Esophagus squamous epithelium (tissue), 5 donors: Measurements from ENCODE around the gene HNRNPK. TPM values are rescaled to one million over a fixed set of nuclear protein-coding genes. Genes with fewer than 3 reads are reported as not detected.

Experiments used
- DNase-seq: peaks from one replicate; lab custom pipeline; 2025; lab: John Stamatoyannopoulos, UW
- H3K27ac ChIP-seq, 4 donors: fragments of 200-600 bp; sonication (generic); one replicate each; pipeline ENCODE4 v1.5.1; 2016 to 2019; ENCODE audit warnings: mild to moderate bottlenecking in 1 of 4
- H3K27me3 ChIP-seq, 4 donors: fragments of 200-600 bp; sonication (generic); 1 replicate in 3 of 4; 2 replicates in 1 of 4; pipeline versions ENCODE4 v1.5.1 to v1.6.0; 2017 to 2021; ENCODE audit warnings: antibody characterized with exemption in 1 of 4
- H3K36me3 ChIP-seq, 3 donors: fragments of 200-600 bp; sonication (generic); one replicate each; pipeline ENCODE4 v1.5.1; 2016 to 2019
- H3K4me1 ChIP-seq, 3 donors: fragments of 200-600 bp; sonication (generic); one replicate each; pipeline ENCODE4 v1.5.1; 2017 to 2019
- H3K4me3 ChIP-seq, 4 donors: fragments of 200-600 bp; sonication (generic); 1 replicate in 3 of 4; 2 replicates in 1 of 4; pipeline ENCODE4 v1.5.1; 2016 to 2019; ENCODE audit warnings: mild to moderate bottlenecking in 2 of 4, moderate library complexity in 1 of 4
- H3K9me3 ChIP-seq, 3 donors: fragments of 200-600 bp; sonication (generic); one replicate each; pipeline ENCODE4 v1.5.1; 2016 to 2019
- POLR2A ChIP-seq, 4 donors: fragments of 450-650 bp; IDR thresholded peaks; one replicate each; pipeline ENCODE4 v1.6.1; 2017; ENCODE audit warnings: antibody characterized with exemption in 4 of 4, mild to moderate bottlenecking in 4 of 4, moderate library complexity in 3 of 4
- WGBS, 2 donors: methylation state at CpG; one replicate each; pipeline ENCODE4 v1.1.5; 2018; 5-methylcytosine and 5-hydroxymethylcytosine counted together
- intact Hi-C: fragments of 100-400 bp; cut with DNase I; formaldehyde crosslinking; loops from one replicate; pipeline ENCODE4 v1.15.0; 2022
- total RNA-seq, 4 donors: library from RNA; depleted of rRNA; stranded (reverse); fragments of >200 nt; gene quantifications; one replicate each; pipeline ENCODE4 v1.1.0, GENCODE V29; 2016
- TF ChIP-seq, protein P1 (sequence below), 6 experiments: fragments of 450-650 bp in 4 of 6; fragments of 200-600 bp in 2 of 6; sonication (generic) in 2 of 6; IDR thresholded peaks; one replicate each; pipeline ENCODE4 v1.5.1; 2016 to 2019; ENCODE audit warnings: antibody characterized with exemption in 6 of 6, mild to moderate bottlenecking in 4 of 6, moderate library complexity in 4 of 6
- donor health status: DM: yes; HTN: yes; CAD: no.

The HNRNPK gene
- 100 to 1,000 TPM; 348 to 510 (median 452) TPM for total RNA-seq

DNA sequence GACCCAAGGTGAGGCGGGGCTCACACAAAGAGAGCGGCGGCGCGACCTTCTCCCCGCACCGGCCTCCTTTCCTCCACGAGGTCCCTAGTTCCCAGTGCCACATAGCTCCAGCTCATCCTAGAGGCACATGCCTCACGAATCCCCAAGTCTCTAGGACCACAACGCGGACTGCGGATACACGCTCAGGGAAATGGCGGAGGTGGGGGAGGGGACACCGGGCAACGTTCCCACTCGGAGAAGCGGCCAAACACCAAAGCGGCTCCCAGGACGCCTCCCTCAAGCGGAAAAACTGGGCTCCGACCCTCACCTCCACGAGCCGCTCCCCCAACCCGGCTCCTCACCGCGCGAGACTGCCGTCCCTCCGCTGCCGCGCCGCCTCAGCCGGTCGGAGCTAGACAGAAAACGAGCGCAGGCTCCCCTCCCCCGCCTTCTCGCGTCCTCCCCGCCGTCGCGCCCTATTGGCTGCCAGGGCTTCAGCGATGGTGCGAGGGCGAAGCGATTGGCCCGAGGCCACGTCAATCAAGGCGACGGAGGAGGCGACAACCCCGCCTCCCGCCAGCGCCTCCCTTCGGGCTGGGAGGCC, at the start of gene HNRNPK:
HNRNPK (minus strand) TSS at position 404 of the 583 bp plus-strand sequence. CDS start 1,963 bp downstream, outside the sequence.
- H3K4me1 ChIP-seq, result peaks cover 7 to 60% (median 17%) of the 10 kb centered on the region in 3 donors
- H3K9me3 ChIP-seq, result no peaks in the 10 kb centered on the region
- WGBS, 2 donors, result 0% methylated on average over 18 of the region's 57 CpGs; no CpG with 5 or more reads in 1 of the 2 donors
- TF ChIP-seq, protein P1, sequence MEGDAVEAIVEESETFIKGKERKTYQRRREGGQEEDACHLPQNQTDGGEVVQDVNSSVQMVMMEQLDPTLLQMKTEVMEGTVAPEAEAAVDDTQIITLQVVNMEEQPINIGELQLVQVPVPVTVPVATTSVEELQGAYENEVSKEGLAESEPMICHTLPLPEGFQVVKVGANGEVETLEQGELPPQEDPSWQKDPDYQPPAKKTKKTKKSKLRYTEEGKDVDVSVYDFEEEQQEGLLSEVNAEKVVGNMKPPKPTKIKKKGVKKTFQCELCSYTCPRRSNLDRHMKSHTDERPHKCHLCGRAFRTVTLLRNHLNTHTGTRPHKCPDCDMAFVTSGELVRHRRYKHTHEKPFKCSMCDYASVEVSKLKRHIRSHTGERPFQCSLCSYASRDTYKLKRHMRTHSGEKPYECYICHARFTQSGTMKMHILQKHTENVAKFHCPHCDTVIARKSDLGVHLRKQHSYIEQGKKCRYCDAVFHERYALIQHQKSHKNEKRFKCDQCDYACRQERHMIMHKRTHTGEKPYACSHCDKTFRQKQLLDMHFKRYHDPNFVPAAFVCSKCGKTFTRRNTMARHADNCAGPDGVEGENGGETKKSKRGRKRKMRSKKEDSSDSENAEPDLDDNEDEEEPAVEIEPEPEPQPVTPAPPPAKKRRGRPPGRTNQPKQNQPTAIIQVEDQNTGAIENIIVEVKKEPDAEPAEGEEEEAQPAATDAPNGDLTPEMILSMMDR (IDR thresholded peaks at IDR 0.05), result no peak
- TF ChIP-seq POLR2A (IDR thresholded peaks at IDR 0.05), result peak in 1 of 4 donors; percentile 75
- peak within 1 kb of the TSS; percentile 97 to 100 (median 99) for H3K27ac ChIP-seq
- intact Hi-C loops, result no loop called here
- no peaks in the 10 kb centered on the region for H3K27me3 ChIP-seq
- peak within 1 kb of the TSS; percentile 88 to 98 (median 93) for H3K4me3 ChIP-seq
- H3K36me3 ChIP-seq, result peaks cover 0 to 29% (median 12%) of the 10 kb centered on the region in 3 donors
- peak; percentile 76 for DNase-seq

DNA sequence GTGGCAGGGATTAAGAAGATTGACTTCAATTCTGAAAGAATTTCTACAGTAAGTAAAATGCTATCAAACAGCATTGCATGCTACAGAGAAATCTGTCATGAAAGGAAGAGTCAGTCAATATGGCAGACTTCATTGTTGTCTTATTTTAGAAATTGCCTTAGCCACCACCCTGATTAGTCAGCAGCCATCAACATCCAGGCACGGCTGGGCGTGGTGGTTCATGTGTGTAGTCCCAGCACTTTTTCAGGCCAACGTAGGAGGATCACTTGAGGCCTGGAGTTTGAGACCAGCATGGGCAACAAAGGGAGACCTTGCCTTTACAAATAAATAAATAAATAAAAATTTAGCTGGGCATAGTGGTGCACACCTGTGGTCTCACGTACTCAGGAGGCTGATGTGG, 47.2 kb upstream of the HNRNPK start:
- H3K27me3 ChIP-seq, result no peaks in the 10 kb centered on the region
- no peaks in the 10 kb centered on the region for H3K36me3 ChIP-seq
- H3K9me3 ChIP-seq, result no peaks in the 10 kb centered on the region
- no peak for DNase-seq
- TF ChIP-seq, protein P1 (IDR thresholded peaks at IDR 0.05), result no peak
- TF ChIP-seq POLR2A (IDR thresholded peaks at IDR 0.05), result no peak
- intact Hi-C loops, result no loop called here
- 75 to 77% methylated on average over 4 of the region's 4 CpGs for WGBS, 2 donors
- no peak overlapping the region for H3K4me3 ChIP-seq
- H3K27ac ChIP-seq, result no peak overlapping the region
- no peaks in the 10 kb centered on the region for H3K4me1 ChIP-seq

DNA sequence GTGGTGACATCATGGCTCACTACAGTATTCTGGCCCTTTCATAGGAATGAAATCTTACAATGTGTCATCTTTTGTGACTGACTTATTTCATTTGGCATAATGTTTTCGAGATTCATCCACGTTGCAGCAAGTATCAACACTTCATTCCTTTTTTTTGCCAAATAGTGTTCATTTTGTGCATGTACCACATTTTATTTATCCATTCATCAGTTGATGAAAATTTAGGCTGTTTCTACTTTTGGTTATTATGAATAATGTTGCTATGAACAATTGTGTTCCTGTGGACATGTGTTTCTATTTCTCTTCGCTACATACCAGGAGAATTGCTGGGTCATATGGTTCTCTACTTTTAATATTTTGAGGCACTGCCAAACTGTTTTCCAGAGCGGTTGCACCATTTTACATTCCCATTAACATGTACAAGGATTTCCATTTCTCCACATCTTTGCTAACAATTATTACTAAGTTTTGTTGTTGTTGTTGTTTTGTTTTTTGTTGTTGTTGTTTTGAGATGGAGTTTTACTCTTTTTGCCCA, 44.1 kb upstream of the HNRNPK start:
- H3K36me3 ChIP-seq, result no peaks in the 10 kb centered on the region
- no peak overlapping the region for H3K27ac ChIP-seq
- 82 to 86% methylated on average over 4 of the region's 4 CpGs for WGBS, 2 donors
- no peak for DNase-seq
- TF ChIP-seq, protein P1 (IDR thresholded peaks at IDR 0.05), result no peak
- no peak for TF ChIP-seq POLR2A (IDR thresholded peaks at IDR 0.05)
- no peaks in the 10 kb centered on the region for H3K9me3 ChIP-seq
- intact Hi-C loops, result no loop called here
- no peak overlapping the region for H3K4me3 ChIP-seq
- no peaks in the 10 kb centered on the region for H3K27me3 ChIP-seq
- H3K4me1 ChIP-seq, result no peaks in the 10 kb centered on the region

DNA sequence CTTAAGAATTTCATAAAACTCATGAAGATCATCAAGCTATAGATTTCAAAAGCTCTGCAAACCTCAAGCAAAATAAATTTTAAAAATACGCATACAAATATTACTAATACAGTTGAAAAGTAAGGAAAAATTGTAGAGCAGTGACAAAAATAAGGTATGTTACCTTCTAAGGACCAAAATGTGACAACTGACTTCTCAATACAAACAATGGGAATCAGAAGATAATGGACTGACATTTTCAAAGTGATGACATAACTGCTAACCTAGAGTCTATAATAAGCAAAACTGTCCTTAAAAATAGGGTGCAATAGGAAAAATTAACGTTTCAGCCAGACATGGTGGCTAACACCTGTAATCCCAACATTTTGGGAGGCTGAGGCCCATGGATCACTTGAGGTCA, 27.6 kb upstream of the HNRNPK start:
- WGBS, 2 donors, result 85 to 91% methylated on average over 2 of the region's 2 CpGs
- H3K4me1 ChIP-seq, result no peaks in the 10 kb centered on the region
- no peak overlapping the region for H3K4me3 ChIP-seq
- intact Hi-C loops, result no loop called here
- H3K27ac ChIP-seq, result no peak overlapping the region
- H3K9me3 ChIP-seq, result no peaks in the 10 kb centered on the region
- H3K36me3 ChIP-seq, result no peaks in the 10 kb centered on the region
- no peaks in the 10 kb centered on the region for H3K27me3 ChIP-seq
- no peak for DNase-seq
- no peak for TF ChIP-seq POLR2A (IDR thresholded peaks at IDR 0.05)
- TF ChIP-seq, protein P1 (IDR thresholded peaks at IDR 0.05), result no peak

DNA sequence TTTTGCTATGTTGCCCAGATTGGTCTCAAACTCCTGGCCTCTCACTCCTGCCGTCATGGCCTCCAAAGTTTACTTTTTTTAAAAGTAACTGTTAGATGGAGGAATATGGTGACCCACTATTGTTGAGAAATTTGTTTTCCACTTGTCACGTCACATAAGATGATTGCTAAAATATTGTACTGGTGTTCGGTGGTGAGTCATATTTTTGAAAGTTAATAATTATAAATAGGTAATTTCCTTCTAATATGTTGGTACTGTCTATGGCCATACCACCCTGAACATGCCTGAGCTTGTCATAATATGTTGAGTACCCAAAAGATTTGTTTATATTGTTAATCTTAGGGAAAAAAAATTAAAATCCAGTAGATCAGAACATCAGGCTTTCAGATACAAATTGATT, 23.2 kb upstream of the HNRNPK start:
- H3K4me1 ChIP-seq, result peaks cover 0 to 6% (median 3%) of the 10 kb centered on the region in 3 donors
- 75 to 92% methylated on average over 3 of the region's 3 CpGs for WGBS, 2 donors
- TF ChIP-seq, protein P1 (IDR thresholded peaks at IDR 0.05), result no peak
- TF ChIP-seq POLR2A (IDR thresholded peaks at IDR 0.05), result no peak
- H3K4me3 ChIP-seq, result no peak overlapping the region
- no peaks in the 10 kb centered on the region for H3K9me3 ChIP-seq
- H3K27ac ChIP-seq, result no peak overlapping the region
- no peaks in the 10 kb centered on the region for H3K27me3 ChIP-seq
- no peak for DNase-seq
- peaks cover 0 to 13% (median 0%) of the 10 kb centered on the region in 3 donors for H3K36me3 ChIP-seq
- intact Hi-C loops, result no loop called here
